ENCODE measurements around the gene FAM210A. TPM values are rescaled to one million over a fixed set of nuclear protein-coding genes. Genes with fewer than 3 reads are reported as not detected.
A peak's percentile ranks its signal among the peaks of the same experiment; 100 is the strongest.

FAM210A gene
- total RNA-seq, 1 donor from 2014 or later: 19.6 TPM

DNA sequence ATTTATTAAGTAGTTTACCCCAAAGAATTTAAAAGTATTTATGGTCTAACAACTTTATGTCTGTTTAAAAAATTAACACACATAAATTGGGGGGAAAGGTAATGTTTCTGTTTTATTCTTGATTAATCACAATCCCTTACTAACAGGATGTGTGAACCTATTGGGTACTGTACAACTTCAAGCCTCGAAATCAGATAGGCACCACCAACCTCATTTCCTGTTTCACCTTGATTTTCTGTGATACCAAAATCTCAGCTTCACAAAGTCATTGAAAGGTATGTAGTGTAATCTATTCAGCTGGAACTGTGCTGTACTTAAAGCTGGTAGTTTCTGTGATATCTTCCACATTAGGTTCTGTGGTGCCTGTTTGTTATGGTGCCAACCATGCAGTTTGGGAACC lies 4.1 kb upstream of the FAM210A start:
- peaks cover 28% of the 10 kb centered on the region for H3K4me1 Mint-ChIP-seq (ENCODE audit: low read depth)
- peaks cover 13% of the 10 kb centered on the region for H3K36me3 Mint-ChIP-seq (ENCODE audit: low read depth)
- TF ChIP-seq, protein P1, sequence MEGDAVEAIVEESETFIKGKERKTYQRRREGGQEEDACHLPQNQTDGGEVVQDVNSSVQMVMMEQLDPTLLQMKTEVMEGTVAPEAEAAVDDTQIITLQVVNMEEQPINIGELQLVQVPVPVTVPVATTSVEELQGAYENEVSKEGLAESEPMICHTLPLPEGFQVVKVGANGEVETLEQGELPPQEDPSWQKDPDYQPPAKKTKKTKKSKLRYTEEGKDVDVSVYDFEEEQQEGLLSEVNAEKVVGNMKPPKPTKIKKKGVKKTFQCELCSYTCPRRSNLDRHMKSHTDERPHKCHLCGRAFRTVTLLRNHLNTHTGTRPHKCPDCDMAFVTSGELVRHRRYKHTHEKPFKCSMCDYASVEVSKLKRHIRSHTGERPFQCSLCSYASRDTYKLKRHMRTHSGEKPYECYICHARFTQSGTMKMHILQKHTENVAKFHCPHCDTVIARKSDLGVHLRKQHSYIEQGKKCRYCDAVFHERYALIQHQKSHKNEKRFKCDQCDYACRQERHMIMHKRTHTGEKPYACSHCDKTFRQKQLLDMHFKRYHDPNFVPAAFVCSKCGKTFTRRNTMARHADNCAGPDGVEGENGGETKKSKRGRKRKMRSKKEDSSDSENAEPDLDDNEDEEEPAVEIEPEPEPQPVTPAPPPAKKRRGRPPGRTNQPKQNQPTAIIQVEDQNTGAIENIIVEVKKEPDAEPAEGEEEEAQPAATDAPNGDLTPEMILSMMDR (IDR thresholded peaks at IDR 0.05): no peak
- DNase-seq (ENCODE audit: low spot score): no peak
- H3K4me3 Mint-ChIP-seq (ENCODE audit: unreplicated experiment): no peak overlapping the region
- no peak overlapping the region for H3K27ac Mint-ChIP-seq (ENCODE audit: unreplicated experiment)
- peaks cover 4% of the 10 kb centered on the region for H3K9me3 Mint-ChIP-seq (ENCODE audit: low read depth)
- H3K27me3 Mint-ChIP-seq (ENCODE audit: low read depth): no peaks in the 10 kb centered on the region

DNA sequence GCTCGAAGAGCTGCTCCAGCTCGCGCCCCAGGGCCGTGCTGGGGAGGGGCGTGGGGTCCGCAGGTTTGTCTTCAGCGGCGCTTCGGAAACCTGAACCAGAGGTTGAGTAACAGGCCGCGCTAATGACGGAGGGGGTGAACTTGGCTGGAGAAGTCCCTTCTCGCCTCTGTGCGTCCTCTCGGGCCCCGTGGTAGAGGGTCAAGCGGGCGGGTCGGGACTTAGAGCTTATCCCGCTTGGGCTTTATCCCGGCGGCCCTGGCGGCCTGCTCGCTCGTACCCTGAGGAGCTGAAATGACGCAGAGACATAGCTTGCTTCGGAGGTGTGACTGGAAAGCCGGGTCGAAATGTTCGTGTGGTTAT lies 594 bp upstream of the FAM210A start:
- peaks cover 4% of the 10 kb centered on the region for H3K9me3 Mint-ChIP-seq (ENCODE audit: low read depth)
- no peaks in the 10 kb centered on the region for H3K27me3 Mint-ChIP-seq (ENCODE audit: low read depth)
- peak overlapping the region; percentile 91 for H3K4me3 Mint-ChIP-seq (ENCODE audit: unreplicated experiment)
- H3K4me1 Mint-ChIP-seq (ENCODE audit: low read depth): peaks cover 45% of the 10 kb centered on the region
- peaks cover 3% of the 10 kb centered on the region for H3K36me3 Mint-ChIP-seq (ENCODE audit: low read depth)
- DNase-seq (ENCODE audit: low spot score): peak; percentile 89
- peak overlapping the region; percentile 99 for H3K27ac Mint-ChIP-seq (ENCODE audit: unreplicated experiment)
- TF ChIP-seq, protein P1 (IDR thresholded peaks at IDR 0.05): no peak

DNA sequence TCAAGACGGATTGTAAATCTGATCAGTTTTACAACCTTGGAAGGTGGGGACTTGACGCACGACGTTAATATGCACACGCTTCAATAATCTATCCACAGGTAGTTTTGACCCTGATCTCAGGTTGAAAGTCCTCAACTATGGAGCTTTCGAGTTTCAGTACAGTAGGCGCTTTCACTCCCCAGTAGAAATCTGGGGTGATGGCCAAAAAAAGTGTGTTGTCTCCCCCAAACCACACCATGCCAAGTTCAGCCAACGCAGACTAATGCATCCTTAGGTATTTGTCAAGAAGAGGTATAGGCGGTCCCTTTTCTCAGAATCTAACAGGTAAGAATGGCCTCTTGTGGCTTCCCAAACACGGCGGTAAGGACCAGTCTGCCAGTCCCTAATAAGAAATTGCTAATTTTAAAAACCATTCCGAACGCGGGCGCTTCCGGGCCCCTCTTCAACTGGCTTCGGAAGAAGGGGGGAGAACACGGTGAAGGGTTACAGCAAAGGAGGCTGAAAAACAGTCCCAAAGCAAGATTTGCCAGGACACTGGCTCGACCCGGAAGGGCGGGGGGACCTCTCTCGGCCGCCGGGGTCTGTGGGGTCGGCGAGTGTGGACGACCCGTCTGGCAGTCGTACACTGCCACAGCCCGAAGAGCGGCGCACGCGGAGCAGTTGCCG lies 659 bp downstream of the FAM210A start:
- TF ChIP-seq, protein P1 (IDR thresholded peaks at IDR 0.05): no peak
- H3K9me3 Mint-ChIP-seq (ENCODE audit: low read depth): peaks cover 4% of the 10 kb centered on the region
- no peaks in the 10 kb centered on the region for H3K27me3 Mint-ChIP-seq (ENCODE audit: low read depth)
- H3K36me3 Mint-ChIP-seq (ENCODE audit: low read depth): no peaks in the 10 kb centered on the region
- H3K4me1 Mint-ChIP-seq (ENCODE audit: low read depth): peaks cover 40% of the 10 kb centered on the region
- peak overlapping the region; percentile 65 for H3K27ac Mint-ChIP-seq (ENCODE audit: unreplicated experiment)
- H3K4me3 Mint-ChIP-seq (ENCODE audit: unreplicated experiment): peak overlapping the region; percentile 91
- no peak for DNase-seq (ENCODE audit: low spot score)

DNA sequence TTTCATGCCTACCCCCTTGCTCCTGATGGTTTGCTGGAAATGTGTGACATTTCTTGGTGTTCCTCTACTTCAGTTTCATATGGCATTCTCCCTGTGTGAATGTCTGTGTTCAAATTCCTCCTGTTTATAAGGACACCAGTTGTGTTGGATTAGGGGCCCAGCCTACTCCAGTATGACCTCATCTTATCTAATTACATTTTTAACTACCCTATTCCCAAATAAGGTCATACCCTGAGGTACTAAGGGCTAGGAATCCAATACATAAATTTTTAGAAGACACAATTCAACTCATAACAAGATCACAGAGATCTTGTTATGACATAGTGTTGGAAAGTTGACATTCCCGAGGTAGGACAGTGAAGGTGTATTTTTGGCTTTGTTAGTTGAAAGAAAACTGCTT lies 5.5 kb downstream of the FAM210A start:
- Mint-ChIP-seq H3K4me3 (ENCODE audit: unreplicated experiment) (no peak overlapping the region), H3K4me1 (ENCODE audit: low read depth) (peaks cover 20% of the 10 kb centered on the region), H3K27ac (ENCODE audit: unreplicated experiment) (no peak overlapping the region), H3K36me3 (ENCODE audit: low read depth) (no peaks in the 10 kb centered on the region), H3K27me3 (ENCODE audit: low read depth) (no peaks in the 10 kb centered on the region), H3K9me3 (ENCODE audit: low read depth) (peaks cover 7% of the 10 kb centered on the region)
- no peak for DNase-seq (ENCODE audit: low spot score)
- TF ChIP-seq, protein P1 (IDR thresholded peaks at IDR 0.05): no peak

DNA sequence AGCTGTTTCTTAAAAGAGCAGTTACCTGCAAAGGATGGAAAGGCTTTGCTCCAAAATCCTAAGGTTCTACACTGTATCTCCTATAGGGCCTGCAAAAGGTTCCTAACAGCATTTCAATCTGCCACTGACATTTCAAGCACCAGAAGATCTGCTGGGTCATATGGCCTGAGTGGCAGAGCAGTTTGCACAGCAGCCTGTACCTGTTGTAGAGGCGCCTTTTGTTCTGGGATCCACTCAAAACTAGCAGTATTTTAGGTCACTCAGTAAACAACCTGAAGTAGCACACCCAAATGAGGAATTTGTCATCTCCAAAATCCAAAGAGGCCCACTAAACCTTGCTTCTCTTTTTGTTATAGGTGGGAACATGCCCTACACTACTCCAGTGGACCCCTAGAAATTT lies 6.2 kb downstream of the FAM210A start:
- no peak for DNase-seq (ENCODE audit: low spot score)
- Mint-ChIP-seq H3K36me3 (ENCODE audit: low read depth) (no peaks in the 10 kb centered on the region), H3K4me1 (ENCODE audit: low read depth) (peaks cover 13% of the 10 kb centered on the region), H3K4me3 (ENCODE audit: unreplicated experiment) (no peak overlapping the region), H3K27ac (ENCODE audit: unreplicated experiment) (no peak overlapping the region), H3K9me3 (ENCODE audit: low read depth) (peaks cover 7% of the 10 kb centered on the region), H3K27me3 (ENCODE audit: low read depth) (no peaks in the 10 kb centered on the region)
- TF ChIP-seq, protein P1 (IDR thresholded peaks at IDR 0.05): no peak
